Femur (tissue), 1 donor: Measurements from ENCODE around the gene PFKL.
"Not testable (repeated sequence)": the region's sequence is repeated elsewhere in the genome, so short reads cannot be mapped to it uniquely, and the experiment has no call there.

Experiments used
- DNase-seq: peaks from one replicate; pipeline ENCODE4 v3.0.0-alpha.2; 2017

The PFKL gene

GRCh38 chr21:44329971-44330681 is 30.3 kb downstream of the PFKL start:
- peak; percentile 48 for DNase-seq

- no peak for DNase-seq
Measured at GRCh38 chr21:44330698-44331097, 30.8 kb downstream of the PFKL start.

- DNase-seq, result no peak
Measured at GRCh38 chr21:44331209-44331608, 31.4 kb downstream of the PFKL start.

GRCh38 chr21:44331650-44332307 is 31.9 kb downstream of the PFKL start:
- no peak for DNase-seq

GRCh38 chr21:44332383-44332782 is 32.5 kb downstream of the PFKL start:
- DNase-seq, result no peak

- DNase-seq, result no peak
Measured at GRCh38 chr21:44332965-44333364, 33.1 kb downstream of the PFKL start.

DNA sequence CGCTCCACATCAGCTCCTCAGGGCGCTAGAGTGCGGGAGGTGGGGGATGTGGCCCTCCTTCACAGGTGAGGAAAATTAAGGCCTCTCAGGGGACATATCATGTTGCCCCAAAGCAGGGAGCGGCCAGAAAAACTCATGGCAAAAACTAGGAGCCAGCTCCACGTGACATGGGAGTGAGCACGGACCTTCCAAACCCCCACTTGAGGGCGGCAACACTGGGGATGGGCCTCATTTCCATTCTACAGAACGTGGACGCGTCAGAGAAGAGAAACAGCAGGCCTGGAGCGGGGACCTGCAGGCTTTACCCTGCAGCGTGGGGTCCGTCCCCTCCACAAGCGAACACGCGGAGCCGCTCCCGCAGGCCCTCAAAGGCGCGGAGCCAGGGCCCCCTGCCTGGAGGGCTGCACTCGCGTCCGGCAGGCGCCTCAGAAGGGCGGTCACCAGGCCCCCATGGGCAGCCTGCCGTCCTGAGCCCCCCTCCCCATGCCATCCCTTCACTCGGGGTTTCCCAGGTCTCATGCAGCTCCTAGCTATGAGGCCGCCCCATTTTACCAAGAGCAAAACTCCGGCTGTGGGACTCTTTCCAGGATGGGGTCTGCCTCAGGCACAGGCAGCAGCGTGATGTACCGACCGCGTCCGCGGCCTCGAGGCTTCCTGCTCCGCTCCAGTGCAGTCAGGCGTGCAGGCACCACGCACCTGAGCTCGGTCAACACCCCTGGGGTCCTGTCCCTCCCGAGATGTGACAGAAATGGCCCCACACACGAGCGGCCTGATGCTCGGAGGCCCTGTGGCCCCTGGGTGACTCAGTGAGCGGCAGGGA is 33.9 kb downstream of the PFKL start:
- no peak for DNase-seq

- no peak for DNase-seq
Measured at GRCh38 chr21:44334329-44335030, 34.6 kb downstream of the PFKL start.

DNA sequence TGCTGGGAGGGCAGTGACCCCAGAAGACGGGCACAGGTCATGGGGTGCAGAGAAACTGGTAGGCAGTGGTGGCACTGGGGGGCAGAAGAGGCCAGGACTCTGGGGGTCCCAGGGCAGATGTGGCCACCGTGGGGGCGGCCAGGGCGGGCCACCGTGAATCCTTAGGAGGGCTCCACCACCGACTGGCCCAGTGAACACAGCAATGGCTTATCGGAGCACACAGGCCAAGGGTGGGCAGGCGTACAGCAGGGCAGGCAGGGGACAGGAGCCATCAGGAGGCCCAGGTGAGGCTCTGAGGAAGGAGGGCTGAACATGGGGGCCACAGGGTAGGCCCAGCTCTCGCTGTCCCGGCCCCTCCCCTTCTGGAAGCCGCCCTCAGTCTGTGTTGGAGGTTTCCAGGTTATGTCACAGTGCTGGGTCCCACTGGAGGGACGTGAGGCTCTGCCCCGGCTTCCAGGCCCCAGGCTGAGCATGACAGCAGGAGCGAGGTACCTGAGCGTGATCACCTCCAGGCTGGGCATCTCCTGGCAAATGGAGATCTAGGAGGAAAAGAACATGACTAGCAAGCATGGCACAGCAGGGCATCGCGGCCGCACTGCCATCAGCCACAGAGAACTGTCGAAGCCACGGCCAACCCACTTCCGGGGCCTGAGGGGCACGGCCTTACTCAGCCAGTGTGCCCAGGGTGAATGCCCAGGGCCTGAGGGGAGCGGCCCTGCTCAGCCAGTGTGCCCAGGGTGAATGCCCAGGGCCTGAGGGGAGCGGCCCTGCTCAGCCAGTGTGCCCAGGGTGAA is 35.6 kb downstream of the PFKL start:
- DNase-seq, result no peak

DNA sequence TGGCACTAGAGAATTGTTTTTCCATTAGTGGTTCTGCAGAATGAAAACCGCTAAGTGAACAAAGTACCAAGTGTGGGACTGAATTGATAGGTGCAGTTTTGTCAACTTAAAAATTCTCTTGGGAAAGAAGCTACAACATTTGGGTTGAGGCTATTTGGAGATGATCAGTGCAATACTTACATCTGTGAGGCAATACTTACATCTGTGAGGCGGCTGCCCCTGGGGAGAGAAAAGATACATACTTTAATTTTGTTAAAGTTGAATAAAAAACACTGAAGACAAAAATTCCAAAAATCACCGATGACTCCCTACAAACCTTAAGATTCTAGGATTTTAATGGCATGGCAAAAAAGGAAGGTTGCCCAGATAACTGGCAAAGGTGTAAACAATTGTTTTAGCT is 37.6 kb downstream of the PFKL start:
- no peak for DNase-seq

DNA sequence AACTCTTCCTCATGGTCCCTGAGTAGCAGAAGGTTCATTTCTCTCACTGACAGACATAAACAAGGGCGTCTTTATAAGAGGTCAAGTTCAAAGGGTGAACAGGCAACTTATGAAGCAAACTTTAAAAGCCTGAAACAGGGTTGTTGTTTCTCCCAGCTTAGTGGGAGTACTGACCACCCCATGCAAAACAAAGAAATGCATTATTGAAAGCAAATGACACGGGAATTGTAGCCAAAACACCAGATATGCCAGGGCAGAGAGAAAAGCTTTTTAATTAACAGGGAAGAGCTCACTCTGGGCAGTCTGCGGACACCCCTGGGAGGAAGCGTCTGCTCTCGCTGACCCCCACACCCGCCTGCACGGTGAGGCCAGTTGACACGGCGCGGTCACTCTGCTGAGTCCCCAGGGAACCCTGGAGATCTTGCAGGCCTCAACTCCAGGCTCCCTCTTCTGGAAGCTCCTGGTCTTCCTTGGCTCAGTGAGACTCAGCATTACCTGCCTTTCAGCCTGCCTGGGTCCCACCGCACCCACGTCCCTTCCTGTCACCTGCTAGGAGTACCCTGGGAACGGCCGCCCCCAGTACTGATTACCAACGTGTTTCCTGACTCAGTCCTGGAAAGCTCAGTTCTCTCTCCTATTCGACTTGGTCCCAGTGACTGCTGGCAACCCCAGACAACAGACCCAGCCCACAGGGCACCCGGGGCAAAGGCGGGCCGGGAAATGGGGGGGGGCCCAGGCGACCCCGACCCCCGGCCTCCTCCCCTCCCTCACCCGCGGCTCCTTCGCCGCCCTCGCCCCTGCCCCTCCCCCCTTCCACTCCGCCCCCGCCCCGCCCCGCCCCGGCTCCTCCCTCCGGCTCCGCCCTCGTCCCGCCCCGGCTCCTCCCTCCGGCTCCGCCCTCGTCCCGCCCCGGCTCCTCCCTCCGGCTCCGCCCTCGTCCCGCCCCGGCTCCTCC is 38.4 kb downstream of the PFKL start:
- peak; percentile 77 for DNase-seq

- DNase-seq, result peak; percentile 97
Measured at GRCh38 chr21:44338971-44339910, 39.4 kb downstream of the PFKL start, which contains the start of gene CFAP410. TSS of gene CFAP410 (minus strand) at chr21:44339390. CDS start at chr21:44339194, 196 bp downstream.

GRCh38 chr21:44341726-44342458 is 42.0 kb downstream of the PFKL start:
- DNase-seq, result not testable (repeated sequence)

GRCh38 chr21:44342981-44343380 is 43.1 kb downstream of the PFKL start:
- not testable (repeated sequence) for DNase-seq

GRCh38 chr21:44344541-44345183 is 44.8 kb downstream of the PFKL start:
- DNase-seq, result no peak

GRCh38 chr21:44345495-44345894 is 45.6 kb downstream of the PFKL start:
- no peak for DNase-seq

DNA sequence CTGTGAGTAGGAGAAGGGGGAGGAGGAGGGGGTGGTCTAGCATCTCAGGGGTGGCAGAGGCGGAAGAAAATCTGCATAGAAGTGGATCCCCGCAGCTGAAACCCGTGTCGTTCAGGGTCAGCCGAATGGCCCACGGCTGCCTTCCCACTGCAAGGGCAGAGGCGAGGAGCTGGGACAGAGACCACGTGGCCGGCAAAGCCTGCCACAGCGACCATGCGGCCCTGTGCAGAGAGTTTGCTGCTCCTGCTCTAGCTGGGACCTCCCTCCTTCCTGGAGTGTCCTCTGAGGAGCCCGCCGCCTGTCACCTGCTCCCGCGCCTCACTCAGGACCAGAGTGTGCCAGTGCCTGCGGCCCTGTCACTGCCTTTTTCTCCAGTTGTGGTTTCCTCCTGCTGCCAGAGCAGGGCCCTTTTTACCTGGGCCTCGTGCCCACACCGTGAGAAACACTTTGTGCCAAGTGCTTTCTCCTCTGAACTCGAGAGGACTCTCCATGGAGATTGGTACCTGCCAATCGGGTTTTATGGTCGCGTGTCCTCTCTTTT is 48.1 kb downstream of the PFKL start:
- DNase-seq, result no peak

GRCh38 chr21:44348861-44349260 is 49.0 kb downstream of the PFKL start:
- no peak for DNase-seq
